ENCODE results near the gene PRAMEF13.
A peak's percentile ranks its signal among the peaks of the same experiment; 100 is the strongest.
"Not testable (repeated sequence)": the region's sequence is repeated elsewhere in the genome, so short reads cannot be mapped to it uniquely, and the experiment has no call there.

The PRAMEF13 gene

GRCh38 chr1:13201309-13201708, at the start of gene PRAMEF13:
Gene PRAMEF13 (minus strand): TSS chr1:13201409. CDS start chr1:13199589, 1,820 bp downstream.
- DNase-seq: not testable (repeated sequence)

- DNase-seq: not testable (repeated sequence)
These were observed 45.9 kb upstream of the PRAMEF13 start for GRCh38 chr1:13247122-13247521.

- DNase-seq: not testable (repeated sequence)
These were observed 45.3 kb upstream of the PRAMEF13 start for GRCh38 chr1:13246554-13246871.

- not testable (repeated sequence) for DNase-seq
These were observed 44.8 kb upstream of the PRAMEF13 start for GRCh38 chr1:13245841-13246553.

GRCh38 chr1:13243536-13244263, 42.5 kb upstream of the PRAMEF13 start:
- not testable (repeated sequence) for DNase-seq

GRCh38 chr1:13239633-13240032, 38.4 kb upstream of the PRAMEF13 start:
- DNase-seq: not testable (repeated sequence)

GRCh38 chr1:13237572-13237971, 36.4 kb upstream of the PRAMEF13 start:
- not testable (repeated sequence) for DNase-seq

GRCh38 chr1:13234057-13234456, 32.8 kb upstream of the PRAMEF13 start:
- DNase-seq: not testable (repeated sequence)

GRCh38 chr1:13232056-13232455, 30.8 kb upstream of the PRAMEF13 start:
- not testable (repeated sequence) for DNase-seq

- DNase-seq: not testable (repeated sequence)
These were observed 30.0 kb upstream of the PRAMEF13 start for GRCh38 chr1:13231061-13231750.

GRCh38 chr1:13230601-13231000, 29.4 kb upstream of the PRAMEF13 start:
- DNase-seq: not testable (repeated sequence)

- DNase-seq: not testable (repeated sequence)
These were observed 28.9 kb upstream of the PRAMEF13 start for GRCh38 chr1:13230096-13230495.

- DNase-seq: peak in 1 of 2 experiments; percentile 16
These were observed 27.2 kb upstream of the PRAMEF13 start for GRCh38 chr1:13228343-13228781.

- DNase-seq: not testable (repeated sequence)
These were observed 26.3 kb upstream of the PRAMEF13 start for GRCh38 chr1:13227271-13228055.

GRCh38 chr1:13225675-13226204, 24.5 kb upstream of the PRAMEF13 start, which contains the start of gene PRAMEF18:
Gene PRAMEF18 (minus strand): TSS chr1:13226154. CDS start chr1:13226106, 48 bp downstream.
- not testable (repeated sequence) for DNase-seq

- DNase-seq: no peak
These were observed 23.4 kb upstream of the PRAMEF13 start for GRCh38 chr1:13224480-13225060.

- not testable (repeated sequence) for DNase-seq
These were observed 21.6 kb upstream of the PRAMEF13 start for GRCh38 chr1:13222788-13223187.

- not testable (repeated sequence) for DNase-seq
These were observed 18.0 kb upstream of the PRAMEF13 start for GRCh38 chr1:13219203-13219602.

GRCh38 chr1:13216619-13217018, 15.4 kb upstream of the PRAMEF13 start:
- not testable (repeated sequence) for DNase-seq

- DNase-seq: not testable (repeated sequence)
These were observed 7.5 kb upstream of the PRAMEF13 start for GRCh38 chr1:13208712-13209111.

- not testable (repeated sequence) for DNase-seq
These were observed 29.7 kb downstream of the PRAMEF13 start, which contains the start of gene PRAMEF9 for GRCh38 chr1:13171548-13171947. Gene PRAMEF9 (plus strand): TSS chr1:13171848. CDS start chr1:13175281, 3,433 bp downstream.

- DNase-seq: not testable (repeated sequence)
These were observed 35.7 kb downstream of the PRAMEF13 start, which contains the start of gene HNRNPCL4 for GRCh38 chr1:13165531-13165930. Gene HNRNPCL4 (minus strand): TSS chr1:13165631. CDS start chr1:13165467, 164 bp downstream.

Data from NCI-H524 (cell line).